ENCODE results near the gene CDH4.

CDH4 gene

GRCh38 chr20:61688411-61688810, 436.4 kb downstream of the CDH4 start:
- TF ChIP-seq CTCF (IDR thresholded peaks at IDR 0.05; ENCODE audit: low read depth, low read length): no peak
- no peak overlapping the region for H3K4me3 ChIP-seq (ENCODE audit: low read depth, low read length)

DNA sequence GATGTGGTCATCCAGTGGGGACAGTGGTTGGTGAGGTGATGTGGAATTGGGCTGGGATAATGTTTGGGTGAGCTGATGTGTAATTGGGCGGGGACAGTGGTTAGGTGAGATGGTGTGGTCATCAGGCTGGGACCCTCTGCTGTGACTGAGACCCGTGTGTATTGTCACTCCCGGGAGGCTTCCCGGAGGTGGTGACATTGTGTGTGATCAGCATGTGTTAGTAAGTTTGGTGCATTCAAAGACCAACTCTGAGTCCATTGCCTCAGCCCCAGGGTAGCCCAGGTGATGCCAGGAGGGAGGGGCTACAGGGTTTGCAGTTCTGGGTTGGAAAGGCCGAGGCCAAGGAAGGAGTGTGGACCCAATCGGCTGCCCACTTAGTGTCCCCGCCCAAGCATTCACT, 438.1 kb downstream of the CDH4 start:
- TF ChIP-seq CTCF (IDR thresholded peaks at IDR 0.05; ENCODE audit: low read depth, low read length): no peak
- no peak overlapping the region for H3K4me3 ChIP-seq (ENCODE audit: low read depth, low read length)

DNA sequence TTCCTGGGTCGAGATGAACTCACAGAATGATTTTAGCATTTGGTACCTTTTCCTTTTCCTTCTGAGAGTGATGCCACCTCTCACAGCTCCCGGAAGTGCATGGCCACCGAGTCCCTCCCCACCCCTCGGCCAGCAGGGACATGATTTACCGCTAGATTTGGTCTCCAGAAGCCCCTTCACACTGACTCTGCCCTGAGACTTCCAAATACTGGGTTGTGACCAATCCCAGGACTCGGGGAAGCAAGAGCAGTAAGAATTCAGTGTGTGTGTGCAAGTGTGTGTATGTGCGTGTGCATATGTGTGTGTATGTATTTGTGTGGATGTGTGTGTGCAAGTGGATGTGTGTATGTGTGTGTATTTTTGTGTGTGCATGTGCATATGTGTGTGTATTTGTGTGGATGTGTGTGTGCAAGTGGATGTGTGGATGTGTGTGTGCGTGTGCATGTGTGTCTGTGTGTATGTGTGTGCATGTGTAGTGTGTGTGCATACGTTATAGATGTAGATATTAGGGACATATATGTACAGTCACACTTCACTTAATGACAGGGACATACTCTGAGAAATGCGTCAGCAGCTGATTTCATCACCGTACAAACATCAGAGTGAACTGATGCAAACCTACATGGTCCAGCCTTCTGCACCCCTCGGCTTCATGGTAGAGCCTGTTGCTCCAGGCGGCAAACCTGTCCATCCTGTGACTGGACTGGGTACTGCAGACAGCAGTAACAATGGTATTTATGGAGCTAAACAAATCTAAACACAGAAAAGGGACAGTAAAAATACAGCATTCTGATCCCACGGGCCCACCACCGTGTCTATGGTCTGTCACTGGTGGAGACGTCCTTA, 439.2 kb downstream of the CDH4 start:
- H3K4me3 ChIP-seq (ENCODE audit: low read depth, low read length): no peak overlapping the region
- no peak for TF ChIP-seq CTCF (IDR thresholded peaks at IDR 0.05; ENCODE audit: low read depth, low read length)

DNA sequence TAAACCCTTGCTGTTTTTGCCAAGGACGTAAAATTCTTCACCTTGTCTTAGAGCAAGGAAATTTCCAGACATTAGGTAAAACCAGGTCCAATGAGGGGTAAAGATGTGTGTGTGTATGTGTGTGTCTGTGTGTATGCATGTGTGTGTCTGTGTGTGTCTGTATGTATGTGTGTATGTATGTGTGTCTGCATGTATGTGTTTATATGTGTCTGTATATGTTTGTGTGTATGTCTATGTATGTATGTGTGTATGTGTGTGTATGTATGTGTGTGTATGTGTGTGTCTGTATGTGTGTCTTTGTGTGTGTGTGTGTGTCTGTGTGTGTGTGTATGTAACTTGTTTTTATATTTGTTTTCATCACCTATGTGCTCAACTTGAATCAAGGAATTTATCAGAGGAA, 439.9 kb downstream of the CDH4 start:
- TF ChIP-seq CTCF (IDR thresholded peaks at IDR 0.05; ENCODE audit: low read depth, low read length): no peak

GRCh38 chr20:61692479-61692878, 440.4 kb downstream of the CDH4 start:
- no peak for TF ChIP-seq CTCF (IDR thresholded peaks at IDR 0.05; ENCODE audit: low read depth, low read length)
- no peak overlapping the region for H3K4me3 ChIP-seq (ENCODE audit: low read depth, low read length)

More for the DNA sequence above, 439.9 kb downstream of the CDH4 start:
- H3K4me3 ChIP-seq (ENCODE audit: low read depth, low read length): no peak overlapping the region

- no peak for TF ChIP-seq CTCF (IDR thresholded peaks at IDR 0.05; ENCODE audit: low read depth, low read length)
- no peak overlapping the region for H3K4me3 ChIP-seq (ENCODE audit: low read depth, low read length)
Observed at GRCh38 chr20:61693055-61693600, 441.1 kb downstream of the CDH4 start.

GRCh38 chr20:61694682-61695081, 442.6 kb downstream of the CDH4 start:
- no peak for TF ChIP-seq CTCF (IDR thresholded peaks at IDR 0.05; ENCODE audit: low read depth, low read length)

More at GRCh38 chr20:61694682-61695081, 442.6 kb downstream of the CDH4 start:
- no peak overlapping the region for H3K4me3 ChIP-seq (ENCODE audit: low read depth, low read length)
